HCT116 (cell line): Measurements from ENCODE around the gene ZNF319. TPM values are rescaled to one million over a fixed set of nuclear protein-coding genes. Genes with fewer than 3 reads are reported as not detected.

Source experiments
- ATAC-seq: fragments of 200-7000 bp; cut with Tn5 transposase; 2 replicates; pipeline ENCODE4 v1.9.1; 2020; ENCODE audit warnings: mild to moderate bottlenecking, moderate library complexity
- BruUV-seq: library from RNA; stranded (reverse); fragments of 400-500 nt; replicated peaks from 2 replicates; lab custom pipeline; 2021; lab: Mats Ljungman, UMichigan
- CTCF ChIA-PET: fragments of 300-600 bp; sonication (Branson Sonifier 250); formaldehyde crosslinking; loops from one replicate; lab custom pipeline; 2021; ENCODE audit warnings: antibody characterized with exemption; lab: Charles Lee
- POLR2A ChIA-PET: fragments of 300-600, 350-600 bp; sonication (Branson Sonifier 250); formaldehyde crosslinking; loops from one replicate; lab custom pipeline; 2021; ENCODE audit warnings: antibody characterized with exemption; lab: Charles Lee
- RAD21 ChIA-PET, 2 experiments: fragments of 300-600 bp; sonication (Branson Sonifier 250); formaldehyde crosslinking; loops; one replicate each; lab custom pipeline; 2023; ENCODE audit warnings: low total read pairs in 2 of 2; ENCODE audit not compliant: uncharacterized antibody in 2 of 2, unreplicated experiment in 2 of 2, low non-redundant PET in 1 of 2; lab: Charles Lee
- DNase-seq: peaks from one replicate; pipeline ENCODE4 v3.0.0-alpha.2; 2010; ENCODE audit warnings: low read depth, low spot score
- H2AFZ ChIP-seq: fragments of 200-600 bp; shearing (Covaris generic), sonication (generic); 2 replicates; pipeline ENCODE4 v1.6.1; 2017; ENCODE audit warnings: low read depth, mixed run types, mixed read lengths, antibody characterized with exemption, low read length; ENCODE audit not compliant: poor library complexity, severe bottlenecking
- H3K27ac ChIP-seq: 2 replicates; pipeline ENCODE4 v1.5.1; 2012; ENCODE audit warnings: low read depth, low read length
- H3K27me3 ChIP-seq: fragments of 200-600 bp; sonication (generic); 2 replicates; pipeline ENCODE4 v1.6.1; 2016; ENCODE audit warnings: mixed run types, low read length, mixed read lengths; ENCODE audit not compliant: insufficient read depth
- H3K36me3 ChIP-seq, 2 experiments: fragments of 200-500 bp in 1 of 2; fragments of 200-600 bp in 1 of 2; sonication (Bioruptor generic) in 1 of 2; sonication (generic) in 1 of 2; 2 replicates each; pipeline versions ENCODE4 v1.5.1 to v1.6.1; 2014 to 2016; ENCODE audit warnings: low read length in 2 of 2, inconsistent platforms in 1 of 2, mixed read lengths in 1 of 2, mixed run types in 1 of 2; ENCODE audit not compliant: insufficient read depth in 2 of 2, control insufficient read depth in 1 of 2
- H3K4me1 ChIP-seq, 2 experiments: fragments of 200-600 bp in 1 of 2; sonication (generic) in 1 of 2; 2 replicates each; pipeline versions ENCODE4 v1.5.1 to v1.6.1; 2012 to 2017; ENCODE audit warnings: low read length in 2 of 2, inconsistent platforms in 1 of 2, mild to moderate bottlenecking in 1 of 2, mixed read lengths in 1 of 2, mixed run types in 1 of 2, moderate library complexity in 1 of 2; ENCODE audit not compliant: insufficient read depth in 2 of 2, control insufficient read depth in 1 of 2
- H3K4me2 ChIP-seq: fragments of 200-600 bp; sonication (generic); 2 replicates; pipeline ENCODE4 v1.6.1; 2017; ENCODE audit warnings: mixed run types, low read length, mixed read lengths
- H3K4me3 ChIP-seq, 2 experiments: fragments of 200-600 bp in 1 of 2; sonication (generic) in 1 of 2; replicated peaks in 1 of 2; 2 replicates each; pipeline ENCODE4 v1.5.1; 2011 to 2016; ENCODE audit warnings: low read length in 2 of 2, control low read depth in 1 of 2, low read depth in 1 of 2, mild to moderate bottlenecking in 1 of 2, mixed read lengths in 1 of 2, mixed run types in 1 of 2
- H3K79me2 ChIP-seq: fragments of 200-600 bp; sonication (generic); 2 replicates; pipeline ENCODE4 v1.6.1; 2017; ENCODE audit warnings: mild to moderate bottlenecking, mixed run types, low read length, moderate library complexity, mixed read lengths; ENCODE audit not compliant: insufficient read depth
- H3K9ac ChIP-seq: fragments of 200-600 bp; sonication (generic); 2 replicates; pipeline ENCODE4 v1.6.1; 2016; ENCODE audit warnings: low read length, mixed read lengths
- H3K9me2 ChIP-seq: fragments of 200-600 bp; sonication (generic), shearing (Covaris generic); 2 replicates; pipeline ENCODE4 v1.6.1; 2017; ENCODE audit warnings: mixed run types, mild to moderate bottlenecking, moderate library complexity; ENCODE audit not compliant: insufficient read depth
- H3K9me3 ChIP-seq, 2 experiments: fragments of 200-500 bp in 1 of 2; fragments of 200-600 bp in 1 of 2; sonication (Bioruptor generic) in 1 of 2; sonication (generic) in 1 of 2; 2 replicates each; pipeline ENCODE4 v1.6.1; 2014 to 2017; ENCODE audit warnings: low read length in 2 of 2, mixed read lengths in 2 of 2, inconsistent platforms in 1 of 2, low read depth in 1 of 2, mild to moderate bottlenecking in 1 of 2, mixed run types in 1 of 2, moderate library complexity in 1 of 2; ENCODE audit not compliant: control insufficient read depth in 1 of 2, insufficient read depth in 1 of 2
- H4K20me1 ChIP-seq: fragments of 200-600 bp; sonication (generic), shearing (Covaris generic); 2 replicates; pipeline ENCODE4 v1.6.1; 2017; ENCODE audit warnings: mixed run types, mild to moderate bottlenecking, moderate library complexity; ENCODE audit not compliant: insufficient read depth
- ATF3 ChIP-seq: IDR thresholded peaks from 2 replicates; pipeline ENCODE4 v1.6.1; 2012
- CBX3 ChIP-seq: IDR thresholded peaks from 2 replicates; pipeline ENCODE4 v1.6.1; 2012; ENCODE audit warnings: low read depth
- CEBPB ChIP-seq: IDR thresholded peaks from 2 replicates; pipeline ENCODE4 v1.6.1; 2012; ENCODE audit warnings: low read depth
- EZH2phosphoT487 ChIP-seq: fragments of 200-600 bp; IDR thresholded peaks from 2 replicates; pipeline ENCODE4 v1.6.1; 2018; ENCODE audit warnings: antibody characterized with exemption, borderline replicate concordance
- FOSL1 ChIP-seq: IDR thresholded peaks from 2 replicates; pipeline ENCODE4 v1.6.1; 2012; ENCODE audit warnings: low read depth
- JUND ChIP-seq: IDR thresholded peaks from 2 replicates; pipeline ENCODE4 v1.6.1; 2012
- MAX ChIP-seq: IDR thresholded peaks from 2 replicates; pipeline ENCODE4 v1.6.1; 2012
- POLR2A ChIP-seq: IDR thresholded peaks from 2 replicates; pipeline ENCODE4 v1.7.0; 2011; ENCODE audit warnings: borderline replicate concordance; ENCODE audit not compliant: insufficient read depth, insufficient read length; ENCODE audit errors: extremely low read depth
- RAD21 ChIP-seq: IDR thresholded peaks from 2 replicates; pipeline ENCODE4 v1.6.1; 2012; ENCODE audit warnings: low read depth, mild to moderate bottlenecking
- REST ChIP-seq: IDR thresholded peaks from 2 replicates; pipeline ENCODE4 v1.6.1; 2012; ENCODE audit warnings: low read depth
- SIN3A ChIP-seq: IDR thresholded peaks from 2 replicates; pipeline ENCODE4 v1.6.1; 2012; ENCODE audit warnings: low read depth
- SP1 ChIP-seq: IDR thresholded peaks from 2 replicates; pipeline ENCODE4 v1.6.1; 2012; ENCODE audit warnings: low read depth
- SRF ChIP-seq: IDR thresholded peaks from 2 replicates; pipeline ENCODE4 v1.6.1; 2012; ENCODE audit warnings: low read depth
- YY1 ChIP-seq: IDR thresholded peaks from 2 replicates; pipeline ENCODE4 v1.6.1; 2011; ENCODE audit warnings: low read length, low read depth, moderate library complexity, mild to moderate bottlenecking; ENCODE audit not compliant: insufficient replicate concordance; ENCODE audit errors: extremely low read depth
- ZBTB33 ChIP-seq: IDR thresholded peaks from 2 replicates; pipeline ENCODE4 v1.6.1; 2011; ENCODE audit warnings: mild to moderate bottlenecking, low read length, moderate library complexity; ENCODE audit not compliant: insufficient replicate concordance; ENCODE audit errors: extremely low read depth
- ZNF274 ChIP-seq: fragments of 200-500 bp; sonication (Bioruptor generic); IDR thresholded peaks from 2 replicates; pipeline ENCODE4 v1.6.1; 2014; ENCODE audit warnings: mild to moderate bottlenecking, low read depth, low read length, inconsistent platforms
- intact Hi-C: fragments of 100-400 bp; cut with micrococcal nuclease; formaldehyde crosslinking; loops from 2 replicates; pipeline ENCODE4 v1.10.0; 2022
- total RNA-seq: library from RNA; stranded (reverse); gene quantifications from one replicate; pipeline ENCODE4 v1.2.1, GENCODE V29; 2021; ENCODE audit not compliant: unreplicated experiment

ZNF319 gene
- total RNA-seq, 1 experiment from 2014 or later, result 7.1 TPM

GRCh38 chr16:58030136-58030840 is 29.8 kb upstream of the ZNF319 start:
- Histone ChIP-seq H4K20me1 (no peaks in the 10 kb centered on the region), H3K4me3 (no peak overlapping the region), H3K9ac (no peak overlapping the region), H3K4me1 (peaks cover 12 to 26% of the 10 kb centered on the region in 2 experiments), H3K79me2 (peaks cover 44% of the 10 kb centered on the region; the same call in 1 of the 2 replicates), H3K27ac (no peak overlapping the region), H3K9me3 (no peaks in the 10 kb centered on the region), H2AFZ (no peak overlapping the region), H3K36me3 (no peaks in the 10 kb centered on the region), H3K27me3 (no peaks in the 10 kb centered on the region), H3K9me2 (no peaks in the 10 kb centered on the region), H3K4me2 (no peak overlapping the region)
- TF ChIP-seq EZH2phosphoT487 (no peak), YY1 (no peak), RAD21 (no peak), ATF3 (no peak), SIN3A (no peak), REST (no peak), FOSL1 (no peak), CBX3 (no peak), MAX (no peak), ZBTB33 (no peak), SRF (no peak), POLR2A (no peak), JUND (no peak), SP1 (no peak), CEBPB (no peak), ZNF274 (no peak)
- intact Hi-C loops, result no loop called here
- no TSS peak for BruUV-seq
- RAD21 ChIA-PET, result no interaction called here
- CTCF ChIA-PET, result interaction anchor here (0.9 kb wide), 1 partner anchor 70 kb away, joined by 3 read pairs; no protein-coding TSS in a partner anchor
- POLR2A ChIA-PET, result no interaction called here
- DNase-seq, result no peak
- no peak for ATAC-seq
